H1 (cell line): ENCODE measurements around the gene ZFR. TPM values are rescaled to one million over a fixed set of nuclear protein-coding genes. Genes with fewer than 3 reads are reported as not detected.

ENCODE experiments used
- CTCF ChIA-PET: fragments of 300-600 bp; sonication (Branson Sonifier 250); formaldehyde crosslinking; loops from one replicate; lab custom pipeline; 2021; ENCODE audit not compliant: partially characterized antibody; lab: Charles Lee
- POLR2A ChIA-PET: fragments of 300-600 bp; sonication (Branson Sonifier 250); formaldehyde crosslinking; loops from one replicate; lab custom pipeline; 2021; ENCODE audit warnings: inconsistent platforms; ENCODE audit not compliant: partially characterized antibody; lab: Charles Lee
- DNase-seq, 2 experiments: peaks; one replicate each; pipeline versions ENCODE4 v3.0.0 to v3.0.0-alpha.2; 2010 to 2022; ENCODE audit warnings: low spot score in 2 of 2, low read depth in 1 of 2, mixed read lengths in 1 of 2
- FAIRE-seq: peaks from 2 replicates; lab custom pipeline; 2011; peaks lifted over from hg19 to GRCh38; lab: Jason Lieb, UNC
- H2AFZ ChIP-seq: 2 replicates; pipeline ENCODE4 v1.8.1; 2012; ENCODE audit warnings: low read length, inconsistent platforms
- H2AK5ac ChIP-seq: 2 replicates; pipeline ENCODE4 v1.6.1; 2013; ENCODE audit warnings: low read depth, low read length
- H2BK120ac ChIP-seq: replicated peaks from 2 replicates; pipeline ENCODE3; 2013; ENCODE audit warnings: low read depth, low read length, inconsistent platforms
- H2BK12ac ChIP-seq: 2 replicates; pipeline ENCODE4 v1.6.1; 2013; ENCODE audit warnings: low read depth, low read length
- H2BK15ac ChIP-seq: 2 replicates; pipeline ENCODE4 v1.6.1; 2013; ENCODE audit warnings: low read length
- H2BK20ac ChIP-seq: 2 replicates; pipeline ENCODE4 v1.6.1; 2013; ENCODE audit warnings: low read length
- H2BK5ac ChIP-seq: 2 replicates; pipeline ENCODE4 v1.6.1; 2013; ENCODE audit warnings: low read depth, low read length
- H3K14ac ChIP-seq: 2 replicates; pipeline ENCODE4 v1.6.1; 2013; ENCODE audit warnings: inconsistent platforms; ENCODE audit not compliant: insufficient read length
- H3K18ac ChIP-seq: 2 replicates; pipeline ENCODE4 v1.6.1; 2013; ENCODE audit warnings: low read length; ENCODE audit errors: extremely low read depth
- H3K23ac ChIP-seq: 2 replicates; pipeline ENCODE4 v1.6.1; 2013; ENCODE audit warnings: inconsistent platforms; ENCODE audit not compliant: insufficient read length
- H3K23me2 ChIP-seq: 2 replicates; pipeline ENCODE4 v1.6.1; 2013; ENCODE audit warnings: low read depth, low read length
- H3K27ac ChIP-seq: 2 replicates; pipeline ENCODE4 v1.6.1; 2011; ENCODE audit warnings: low read depth, low read length, inconsistent platforms
- H3K27me3 ChIP-seq, 4 experiments: replicated peaks in 1 of 4; 1 replicate in 1 of 4; 2 replicates in 3 of 4; pipeline versions ENCODE4 v1.6.1 to v1.8.1; 2011 to 2013; ENCODE audit warnings: low read length in 3 of 4, mild to moderate bottlenecking in 3 of 4, inconsistent platforms in 2 of 4, mixed read lengths in 2 of 4, moderate library complexity in 1 of 4; ENCODE audit not compliant: control insufficient read depth in 3 of 4, insufficient read depth in 3 of 4; ENCODE audit errors: extremely low read depth in 1 of 4
- H3K36me3 ChIP-seq, 4 experiments: 2 replicates each; pipeline versions ENCODE4 v1.6.1 to v1.8.1; 2011 to 2013; ENCODE audit warnings: mild to moderate bottlenecking in 4 of 4, low read length in 3 of 4, moderate library complexity in 2 of 4, control low read depth in 1 of 4, inconsistent platforms in 1 of 4; ENCODE audit not compliant: insufficient read depth in 4 of 4, control insufficient read depth in 2 of 4
- H3K4ac ChIP-seq: replicated peaks from 2 replicates; pipeline ENCODE3; 2013; ENCODE audit warnings: low read length, low read depth, mixed read lengths, inconsistent platforms; ENCODE audit not compliant: insufficient read length
- H3K4me1 ChIP-seq, 4 experiments: replicated peaks in 1 of 4; 1 replicate in 1 of 4; 2 replicates in 3 of 4; pipeline versions ENCODE4 v1.6.1 to v1.8.1; 2011 to 2013; ENCODE audit warnings: low read length in 3 of 4, inconsistent platforms in 2 of 4, mixed read lengths in 1 of 4; ENCODE audit not compliant: insufficient read depth in 4 of 4, control insufficient read depth in 3 of 4
- H3K4me2 ChIP-seq, 2 experiments: 2 replicates each; pipeline versions ENCODE4 v1.6.1 to v1.8.1; 2011 to 2013; ENCODE audit warnings: low read depth in 2 of 2, low read length in 2 of 2, control low read depth in 1 of 2, inconsistent platforms in 1 of 2, mild to moderate bottlenecking in 1 of 2; ENCODE audit not compliant: insufficient read depth in 1 of 2
- H3K4me3 ChIP-seq, 4 experiments: fragments of 200-600, 300-600 bp in 1 of 4; sonication (generic), shearing (Covaris generic), sonication (Bioruptor Twin) in 1 of 4; 2 replicates each; pipeline versions ENCODE4 v1.5.1 to v1.8.1; 2011 to 2016; ENCODE audit warnings: low read length in 4 of 4, low read depth in 3 of 4, control low read depth in 2 of 4, inconsistent platforms in 2 of 4, mild to moderate bottlenecking in 2 of 4, mixed read lengths in 1 of 4, moderate library complexity in 1 of 4; ENCODE audit not compliant: insufficient read depth in 2 of 4; ENCODE audit errors: extremely low read depth in 1 of 4
- H3K56ac ChIP-seq: replicated peaks from 2 replicates; pipeline ENCODE3; 2013; ENCODE audit warnings: low read depth, mild to moderate bottlenecking, mixed read lengths, low read length, inconsistent platforms; ENCODE audit not compliant: insufficient read length
- H3K79me1 ChIP-seq: 2 replicates; pipeline ENCODE4 v1.6.1; 2013; ENCODE audit warnings: low read depth, low read length, control low read depth
- H3K79me2 ChIP-seq, 2 experiments: 2 replicates each; pipeline versions ENCODE4 v1.6.1 to v1.8.1; 2012 to 2013; ENCODE audit warnings: low read length in 2 of 2, mild to moderate bottlenecking in 2 of 2, inconsistent platforms in 1 of 2; ENCODE audit not compliant: insufficient read depth in 2 of 2, control insufficient read depth in 1 of 2
- H3K9ac ChIP-seq, 4 experiments: replicated peaks in 1 of 4; 1 replicate in 1 of 4; 2 replicates in 3 of 4; pipeline versions ENCODE4 v1.6.1 to v1.8.1; 2011 to 2013; ENCODE audit warnings: low read depth in 3 of 4, low read length in 3 of 4, control low read depth in 2 of 4, mild to moderate bottlenecking in 2 of 4, moderate library complexity in 2 of 4, inconsistent platforms in 1 of 4; ENCODE audit errors: extremely low read depth in 1 of 4
- H3K9me3 ChIP-seq, 2 experiments: 2 replicates each; pipeline versions ENCODE4 v1.6.1 to v1.8.1; 2012 to 2013; ENCODE audit warnings: mild to moderate bottlenecking in 2 of 2, moderate library complexity in 2 of 2, control low read depth in 1 of 2, inconsistent platforms in 1 of 2, low read depth in 1 of 2, low read length in 1 of 2, mixed read lengths in 1 of 2; ENCODE audit not compliant: insufficient read depth in 2 of 2
- H4K20me1 ChIP-seq, 2 experiments: replicated peaks in 1 of 2; 2 replicates each; pipeline versions ENCODE3 to v1.8.1; 2011 to 2013; ENCODE audit warnings: inconsistent platforms in 2 of 2, low read length in 2 of 2, mild to moderate bottlenecking in 1 of 2; ENCODE audit not compliant: insufficient read depth in 2 of 2, control insufficient read depth in 1 of 2
- H4K5ac ChIP-seq: 2 replicates; pipeline ENCODE4 v1.6.1; 2013; ENCODE audit warnings: low read length, low read depth, mixed read lengths, inconsistent platforms; ENCODE audit not compliant: insufficient read length
- H4K8ac ChIP-seq: 2 replicates; pipeline ENCODE4 v1.8.0; 2013; ENCODE audit warnings: mild to moderate bottlenecking, moderate library complexity, low read length, inconsistent platforms; ENCODE audit not compliant: insufficient read depth; ENCODE audit errors: extremely low read depth
- H4K91ac ChIP-seq: replicated peaks from 2 replicates; pipeline ENCODE3; 2013; ENCODE audit warnings: low read length, mixed read lengths, inconsistent platforms; ENCODE audit not compliant: insufficient read length
- CBX5 ChIP-seq: fragments of 300-800, 300-1000 bp; sonication (generic); IDR thresholded peaks from 2 replicates; pipeline ENCODE4 v1.7.1; 2016; ENCODE audit warnings: antibody characterized with exemption, low read length, low read depth
- CEBPB ChIP-seq: IDR thresholded peaks from 2 replicates; pipeline ENCODE4 v1.6.1; 2012; ENCODE audit warnings: low read depth, low read length
- EP300 ChIP-seq, 2 experiments: IDR thresholded peaks; 1 replicate in 1 of 2; 2 replicates in 1 of 2; pipeline ENCODE4 v1.6.1; 2011 to 2012; ENCODE audit warnings: low read depth in 2 of 2, low read length in 2 of 2, mild to moderate bottlenecking in 2 of 2, borderline replicate concordance in 1 of 2, inconsistent platforms in 1 of 2, moderate library complexity in 1 of 2
- FOSL1 ChIP-seq: IDR thresholded peaks from 2 replicates; pipeline ENCODE4 v1.6.1; 2011; ENCODE audit warnings: mild to moderate bottlenecking, low read depth, low read length, moderate library complexity; ENCODE audit not compliant: insufficient read depth
- HDAC6 ChIP-seq: IDR thresholded peaks from one replicate; pipeline ENCODE4 v1.7.1; 2012; ENCODE audit warnings: low read depth, mild to moderate bottlenecking, inconsistent platforms, low read length, moderate library complexity
- PHF8 ChIP-seq: fragments of 200-600 bp; sonication (generic); conservative IDR thresholded peaks from 2 replicates; pipeline ENCODE4 v1.7.1; 2012; ENCODE audit warnings: low read depth, mild to moderate bottlenecking, inconsistent platforms, low read length, moderate library complexity
- POLR2AphosphoS5 ChIP-seq: IDR thresholded peaks from 2 replicates; pipeline ENCODE4 v1.6.1; 2011; ENCODE audit warnings: low read depth, low read length
- SP1 ChIP-seq: IDR thresholded peaks from 2 replicates; pipeline ENCODE4 v1.6.1; 2011; ENCODE audit warnings: low read depth, low read length
- SP2 ChIP-seq: IDR thresholded peaks from 2 replicates; pipeline ENCODE4 v1.6.1; 2012; ENCODE audit warnings: mild to moderate bottlenecking, low read length, inconsistent platforms
- TAF7 ChIP-seq: optimal IDR thresholded peaks from 2 replicates; pipeline ENCODE3; 2011; ENCODE audit warnings: low read depth, mild to moderate bottlenecking, inconsistent platforms, low read length, moderate library complexity, borderline replicate concordance
- YY1 ChIP-seq: IDR thresholded peaks from 2 replicates; pipeline ENCODE4 v1.6.1; 2011; ENCODE audit warnings: low read depth, mild to moderate bottlenecking, low read length
- WGBS, 2 experiments: shearing (Covaris generic) in 1 of 2; methylation state at CpG; one replicate each; pipeline versions ENCODE4 v1.1.6 to v1.1.7; 2013 to 2015; ENCODE audit warnings: low lambda C conversion rate in 2 of 2, mixed read lengths in 2 of 2, inconsistent platforms in 1 of 2, low coverage in 1 of 2, missing lambda C conversion rate in 1 of 2; ENCODE audit not compliant: insufficient replicate concordance in 2 of 2, insufficient coverage in 1 of 2, insufficient read length in 1 of 2; ENCODE audit errors: extremely low coverage in 1 of 2, missing lambda C conversion rate in 1 of 2; 5-methylcytosine and 5-hydroxymethylcytosine counted together
- polyA plus RNA-seq, 7 experiments: library from polyadenylated mRNA; depleted of rRNA in 3 of 7; stranded (reverse) in 5 of 7; unstranded in 2 of 7; fragments of >200 nt in 5 of 7; fragments of 200-250 nt in 2 of 7; gene quantifications; 1 replicate in 5 of 7; 2 replicates in 1 of 7; 4 replicates in 1 of 7; pipeline versions ENCODE4 v1.2.1 to v1.2.3, GENCODE V29; 2011 to 2013; ENCODE audit warnings: missing spikeins in 2 of 7, mixed read lengths in 2 of 7
- total RNA-seq: library from RNA; stranded (reverse); fragmentation: NEBNext Ultra II Directional; extraction: Animal tissue kit (Norgen Biotek cat#: 25700); gene quantifications from 2 replicates; pipeline ENCODE4 v1.2.1, GENCODE V29; 2021

ZFR gene
- total and polyA plus RNA-seq, 2 of the 8 experiments (the other 6 are each of a cell fraction or from before 2014, with no cell fraction given) = 68.8 to 92.7 TPM

DNA sequence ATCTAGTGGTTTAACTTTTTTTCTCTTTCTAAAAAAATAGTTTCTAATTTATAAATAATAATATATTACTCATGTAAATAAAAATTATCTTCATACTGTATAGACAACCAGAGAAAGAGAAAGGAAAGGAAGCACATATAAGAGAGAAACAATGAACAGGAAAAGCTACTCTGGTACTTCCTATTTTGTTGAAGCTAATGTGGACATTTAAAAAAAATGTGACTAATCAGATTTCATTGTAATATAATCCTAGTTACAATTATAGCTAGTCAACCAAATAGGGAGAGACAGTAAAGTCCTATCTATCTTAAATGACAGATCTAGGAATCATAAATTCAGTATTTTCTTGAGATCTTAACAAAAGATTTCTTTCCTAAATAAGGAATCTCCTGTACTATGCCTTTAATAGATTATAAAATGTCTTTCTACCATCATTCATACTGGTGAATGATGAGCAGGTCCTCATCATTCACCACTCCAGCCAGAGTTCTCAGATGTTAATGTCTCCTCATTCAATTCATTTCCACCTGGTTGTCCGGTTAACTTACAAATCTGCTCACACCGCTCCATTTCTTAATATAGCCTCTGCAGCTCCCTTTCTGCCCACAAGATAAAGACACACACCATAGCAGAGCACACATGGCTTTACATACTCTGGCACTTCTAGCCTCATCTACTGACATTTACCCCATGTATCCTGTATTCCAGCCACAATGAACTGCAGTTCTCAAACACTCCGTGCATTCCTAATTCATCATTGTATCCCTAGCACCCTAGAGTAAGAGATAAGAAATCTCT, 30.9 kb downstream of the ZFR start:
- Histone ChIP-seq H3K14ac (no peak overlapping the region), H3K27me3 (no peaks in the 10 kb centered on the region), H3K23ac (no peak overlapping the region), H3K9me3 (no peaks in the 10 kb centered on the region), H3K4me2 (no peak overlapping the region), H3K4me1 (no peaks in the 10 kb centered on the region), H3K79me2 (peaks cover 0 to 7% of the 10 kb centered on the region in 2 experiments; a peak in 1 of 4 replicates), H3K79me1 (no peaks in the 10 kb centered on the region), H2BK120ac (no peak overlapping the region), H3K4me3 (no peak overlapping the region), H2BK15ac (no peak overlapping the region), H2AK5ac (no peak overlapping the region), H3K4ac (no peak overlapping the region), H3K23me2 (no peaks in the 10 kb centered on the region), H3K36me3 (peaks cover 0 to 61% (median 27%) of the 10 kb centered on the region in 4 experiments; a peak in 6 of 8 replicates), H4K20me1 (peaks cover 3 to 4% of the 10 kb centered on the region in 2 experiments), H3K56ac (no peak overlapping the region), H2BK12ac (no peak overlapping the region), H4K8ac (no peak overlapping the region), H4K5ac (no peak overlapping the region), H3K9ac (no peak overlapping the region), H2BK5ac (no peak overlapping the region), H3K18ac (no peak overlapping the region), H2AFZ (no peak overlapping the region), H2BK20ac (no peak overlapping the region), H3K27ac (no peak overlapping the region), H4K91ac (no peak overlapping the region)
- POLR2A ChIA-PET = no interaction called here
- CTCF ChIA-PET = interaction anchor here (0.6 to 0.9 kb wide), 3 partner anchors 54 to 170 kb away, joined by 3 read pairs; no protein-coding TSS in a partner anchor
- WGBS, 2 experiments = 98% methylated on average over 3 of the region's 3 CpGs; no CpG with 5 or more reads in 1 of the 2 experiments
- DNase-seq (no peak), FAIRE-seq (no peak)
- TF ChIP-seq SP2 = no peak
- no peak for TF ChIP-seq YY1
- TF ChIP-seq PHF8 = no peak
- TF ChIP-seq CEBPB = no peak
- no peak for TF ChIP-seq HDAC6
- no peak for TF ChIP-seq TAF7
- no peak for TF ChIP-seq EP300 (IDR thresholded peaks at IDR 0.05; ENCODE audit: borderline replicate concordance in 1 of 2, low read depth in 2 of 2, low read length in 2 of 2)
- TF ChIP-seq SP1 = no peak
- TF ChIP-seq POLR2AphosphoS5 = no peak
- TF ChIP-seq CBX5 = no peak
- TF ChIP-seq FOSL1 = no peak
